Measurements from ENCODE around the gene APRT. TPM values are rescaled to one million over a fixed set of nuclear protein-coding genes. Genes with fewer than 3 reads are reported as not detected.

The APRT gene
- total RNA-seq, 1 experiment from 2014 or later, result 350 TPM

DNA sequence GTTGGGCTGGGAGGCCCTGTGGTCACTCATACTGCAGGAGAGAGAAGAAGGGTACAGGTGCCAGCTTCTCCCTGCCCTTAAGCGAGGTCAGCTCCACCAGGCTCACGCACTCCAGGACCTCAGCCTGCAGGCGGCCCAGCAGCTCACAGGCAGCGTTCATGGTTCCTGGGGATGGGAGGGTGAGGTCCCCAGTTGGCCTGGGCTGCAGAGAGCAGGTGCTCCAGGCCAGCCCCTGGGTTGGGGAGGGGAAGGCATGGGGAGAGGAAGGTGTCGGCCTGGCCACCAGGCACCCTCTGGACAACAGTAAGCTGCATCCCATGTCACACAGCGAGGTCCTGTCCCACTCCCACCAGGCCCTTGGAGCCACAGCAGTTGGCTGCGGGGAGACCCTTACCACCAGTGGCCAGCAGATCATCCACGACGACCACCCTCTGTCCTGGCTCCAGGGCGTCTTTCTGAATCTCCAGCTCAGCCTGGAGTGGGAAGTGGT is 2.0 kb downstream of the APRT start:
- peak overlapping the region; percentile 76 for H3K4me3 ChIP-seq (ENCODE audit: low read length)
- H3K36me3 ChIP-seq (ENCODE audit: low read depth, low read length), result peaks cover 12% of the 10 kb centered on the region; the same call in 1 of the 2 replicates
- H3K9ac ChIP-seq (ENCODE audit: low read length), result peak overlapping the region; percentile 95; the same call in 1 of the 2 replicates
- no peaks in the 10 kb centered on the region for H3K27me3 ChIP-seq (ENCODE audit: low read length)
- no peak for ATAC-seq
- CTCF ChIA-PET, result interaction anchor here (0.6 to 0.7 kb wide), 2 partner anchors 67 to 72 kb away, joined by 3 to 4 read pairs; no protein-coding TSS in a partner anchor
- peaks cover 17% of the 10 kb centered on the region for H3K4me1 ChIP-seq (ENCODE audit: insufficient read depth, low read length)
- POLR2A ChIA-PET (ENCODE audit: unreplicated experiment), result interaction anchor here (0.6 kb wide), 1 partner anchor 19 kb away, joined by 3 read pairs; no protein-coding TSS in a partner anchor
- H3K27ac ChIP-seq (ENCODE audit: low read length), result no peak overlapping the region
- DNase-seq, result no peak
- intact Hi-C loops (cut with micrococcal nuclease), result loop anchor here (10.0 kb wide), 1 partner anchor 355 kb away; no protein-coding TSS in a partner anchor
- H3K9me2 ChIP-seq (replicated peaks; ENCODE audit: low read length), result no peaks in the 10 kb centered on the region
- TF ChIP-seq EZH2 (IDR thresholded peaks at IDR 0.05; ENCODE audit: low read length, unreplicated experiment) (no peak), EZH2phosphoT487 (IDR thresholded peaks at IDR 0.05; ENCODE audit: borderline replicate concordance, low read length) (no peak)
- TF ChIP-seq, protein P1, sequence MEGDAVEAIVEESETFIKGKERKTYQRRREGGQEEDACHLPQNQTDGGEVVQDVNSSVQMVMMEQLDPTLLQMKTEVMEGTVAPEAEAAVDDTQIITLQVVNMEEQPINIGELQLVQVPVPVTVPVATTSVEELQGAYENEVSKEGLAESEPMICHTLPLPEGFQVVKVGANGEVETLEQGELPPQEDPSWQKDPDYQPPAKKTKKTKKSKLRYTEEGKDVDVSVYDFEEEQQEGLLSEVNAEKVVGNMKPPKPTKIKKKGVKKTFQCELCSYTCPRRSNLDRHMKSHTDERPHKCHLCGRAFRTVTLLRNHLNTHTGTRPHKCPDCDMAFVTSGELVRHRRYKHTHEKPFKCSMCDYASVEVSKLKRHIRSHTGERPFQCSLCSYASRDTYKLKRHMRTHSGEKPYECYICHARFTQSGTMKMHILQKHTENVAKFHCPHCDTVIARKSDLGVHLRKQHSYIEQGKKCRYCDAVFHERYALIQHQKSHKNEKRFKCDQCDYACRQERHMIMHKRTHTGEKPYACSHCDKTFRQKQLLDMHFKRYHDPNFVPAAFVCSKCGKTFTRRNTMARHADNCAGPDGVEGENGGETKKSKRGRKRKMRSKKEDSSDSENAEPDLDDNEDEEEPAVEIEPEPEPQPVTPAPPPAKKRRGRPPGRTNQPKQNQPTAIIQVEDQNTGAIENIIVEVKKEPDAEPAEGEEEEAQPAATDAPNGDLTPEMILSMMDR (conservative IDR thresholded peaks at IDR 0.05; ENCODE audit: low read depth, low read length), result no peak
- no TSS peak for BruUV-seq (replicated peaks)
- H4K20me1 ChIP-seq (ENCODE audit: low read length), result peaks cover 6% of the 10 kb centered on the region; the same call in 1 of the 2 replicates
- no peaks in the 10 kb centered on the region for H3K9me3 ChIP-seq (ENCODE audit: low read length)
- peak overlapping the region; percentile 93 for H3K4me2 ChIP-seq (ENCODE audit: low read length)
- peaks cover 39% of the 10 kb centered on the region for H3K79me2 ChIP-seq (ENCODE audit: low read length)
- H2AFZ ChIP-seq (ENCODE audit: low read length), result no peak overlapping the region
- no peaks in the 10 kb centered on the region for H3F3A ChIP-seq (ENCODE audit: low read length, unreplicated experiment)

DNA sequence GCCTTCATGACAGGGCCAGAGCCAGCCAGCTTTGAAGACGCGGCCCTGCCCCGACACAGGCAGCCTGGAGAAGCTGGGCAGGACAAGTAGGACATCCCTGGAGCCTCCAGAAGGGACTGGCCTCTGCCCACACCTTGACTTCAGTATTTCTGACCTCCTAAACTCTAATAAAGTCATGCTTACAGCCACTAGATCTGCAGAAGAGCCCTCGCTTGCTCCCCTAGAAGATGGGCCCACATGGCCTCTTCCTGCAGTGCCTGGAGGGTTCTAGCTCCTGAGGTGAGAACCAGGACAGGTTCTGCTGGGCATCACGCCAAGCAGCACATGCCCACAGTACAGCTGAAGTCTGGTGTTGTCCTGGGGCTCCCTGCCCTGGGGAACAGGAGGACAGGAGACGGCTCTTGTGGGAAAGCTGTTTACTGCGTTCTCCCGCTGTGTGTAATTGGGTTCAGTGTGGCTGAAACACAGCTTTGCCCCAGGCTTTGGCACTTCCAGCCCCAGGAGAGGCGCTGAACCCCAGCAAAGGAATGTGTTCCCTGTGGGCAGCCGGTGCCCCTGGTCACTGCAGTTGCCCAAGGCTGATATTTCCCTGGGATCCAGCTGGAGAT is 2.6 kb downstream of the APRT start:
- TSS peak; percentile 45 for BruUV-seq (replicated peaks)
- no peak for ATAC-seq
- peak; percentile 29 for DNase-seq
- H3K9me2 ChIP-seq (replicated peaks; ENCODE audit: low read length), result no peaks in the 10 kb centered on the region
- H3K36me3 ChIP-seq (ENCODE audit: low read depth, low read length), result peaks cover 12% of the 10 kb centered on the region; the same call in 1 of the 2 replicates
- H3K9me3 ChIP-seq (ENCODE audit: low read length), result no peaks in the 10 kb centered on the region
- no peak overlapping the region for H3K9ac ChIP-seq (ENCODE audit: low read length)
- H3K79me2 ChIP-seq (ENCODE audit: low read length), result peaks cover 45% of the 10 kb centered on the region
- ChIA-PET POLR2A (ENCODE audit: unreplicated experiment) (no interaction called here), CTCF (no interaction called here)
- H3K4me1 ChIP-seq (ENCODE audit: insufficient read depth, low read length), result peaks cover 17% of the 10 kb centered on the region
- TF ChIP-seq EZH2 (IDR thresholded peaks at IDR 0.05; ENCODE audit: low read length, unreplicated experiment) (no peak), EZH2phosphoT487 (IDR thresholded peaks at IDR 0.05; ENCODE audit: borderline replicate concordance, low read length) (no peak)
- TF ChIP-seq, protein P1 (conservative IDR thresholded peaks at IDR 0.05; ENCODE audit: low read depth, low read length), result no peak
- H2AFZ ChIP-seq (ENCODE audit: low read length), result no peak overlapping the region
- no peaks in the 10 kb centered on the region for H3F3A ChIP-seq (ENCODE audit: low read length, unreplicated experiment)
- H3K27ac ChIP-seq (ENCODE audit: low read length), result no peak overlapping the region
- H3K27me3 ChIP-seq (ENCODE audit: low read length), result no peaks in the 10 kb centered on the region
- H4K20me1 ChIP-seq (ENCODE audit: low read length), result peaks cover 8% of the 10 kb centered on the region; the same call in 1 of the 2 replicates
- no peak overlapping the region for H3K4me3 ChIP-seq (ENCODE audit: low read length)
- intact Hi-C loops (cut with micrococcal nuclease), result no loop called here
- peak overlapping the region; percentile 93; the same call in 1 of the 2 replicates for H3K4me2 ChIP-seq (ENCODE audit: low read length)
